WERI-Rb-1 (cell line): Measurements from ENCODE around the gene MFSD11.
A peak's percentile ranks its signal among the peaks of the same experiment; 100 is the strongest.
"Not testable (repeated sequence)": the region's sequence is repeated elsewhere in the genome, so short reads cannot be mapped to it uniquely, and the experiment has no call there.

Experiments
- DNase-seq: peaks from one replicate; pipeline ENCODE4 v3.0.0-alpha.2; 2020
- H3K27ac ChIP-seq: fragments of 250-450 bp; sonication (Bioruptor Pico); 2 replicates; pipeline ENCODE4 v1.5.1; 2020; ENCODE audit warnings: mild to moderate bottlenecking, moderate library complexity
- H3K27me3 ChIP-seq: fragments of 250-450 bp; sonication (Bioruptor Pico); 2 replicates; pipeline ENCODE4 v1.5.1; 2021; ENCODE audit warnings: mild to moderate bottlenecking, low read depth, moderate library complexity; ENCODE audit not compliant: insufficient read depth, severe bottlenecking
- H3K36me3 ChIP-seq: fragments of 250-450 bp; sonication (Bioruptor Pico); 2 replicates; pipeline ENCODE4 v1.5.1; 2020; ENCODE audit warnings: mild to moderate bottlenecking, moderate library complexity
- H3K4me3 ChIP-seq: 2 replicates; pipeline ENCODE4 v1.5.1; 2011; ENCODE audit warnings: low read depth, mild to moderate bottlenecking, control low read depth, low read length
- H3K9me3 ChIP-seq: fragments of 250-450 bp; sonication (Bioruptor Pico); 2 replicates; pipeline ENCODE4 v1.5.1; 2021; ENCODE audit warnings: mild to moderate bottlenecking, moderate library complexity; ENCODE audit not compliant: severe bottlenecking
- TF ChIP-seq, protein P1 (sequence below): IDR thresholded peaks from 2 replicates; pipeline ENCODE4 v1.5.1; 2011; ENCODE audit warnings: low read depth, mild to moderate bottlenecking, control low read depth, inconsistent platforms, low read length

Gene MFSD11

DNA sequence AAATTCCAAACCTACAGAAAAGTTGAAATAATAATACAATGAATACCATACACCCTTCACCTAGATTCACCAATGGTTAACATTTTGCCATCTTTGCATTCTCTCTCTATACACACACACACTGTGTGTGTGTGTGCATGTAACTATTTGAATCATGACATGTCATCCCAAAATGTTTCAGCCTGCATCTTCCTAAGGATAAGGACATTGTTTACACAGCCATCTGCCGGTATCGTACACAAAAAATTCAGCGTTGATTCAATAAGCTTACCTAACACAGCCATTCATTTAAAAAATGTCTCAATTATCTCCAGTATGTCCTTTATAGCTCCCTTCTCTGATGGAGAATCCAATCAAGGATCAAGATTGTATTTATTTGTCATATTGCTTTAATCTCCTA, 31.1 kb upstream of the MFSD11 start:
- DNase-seq = no peak
- TF ChIP-seq, protein P1, sequence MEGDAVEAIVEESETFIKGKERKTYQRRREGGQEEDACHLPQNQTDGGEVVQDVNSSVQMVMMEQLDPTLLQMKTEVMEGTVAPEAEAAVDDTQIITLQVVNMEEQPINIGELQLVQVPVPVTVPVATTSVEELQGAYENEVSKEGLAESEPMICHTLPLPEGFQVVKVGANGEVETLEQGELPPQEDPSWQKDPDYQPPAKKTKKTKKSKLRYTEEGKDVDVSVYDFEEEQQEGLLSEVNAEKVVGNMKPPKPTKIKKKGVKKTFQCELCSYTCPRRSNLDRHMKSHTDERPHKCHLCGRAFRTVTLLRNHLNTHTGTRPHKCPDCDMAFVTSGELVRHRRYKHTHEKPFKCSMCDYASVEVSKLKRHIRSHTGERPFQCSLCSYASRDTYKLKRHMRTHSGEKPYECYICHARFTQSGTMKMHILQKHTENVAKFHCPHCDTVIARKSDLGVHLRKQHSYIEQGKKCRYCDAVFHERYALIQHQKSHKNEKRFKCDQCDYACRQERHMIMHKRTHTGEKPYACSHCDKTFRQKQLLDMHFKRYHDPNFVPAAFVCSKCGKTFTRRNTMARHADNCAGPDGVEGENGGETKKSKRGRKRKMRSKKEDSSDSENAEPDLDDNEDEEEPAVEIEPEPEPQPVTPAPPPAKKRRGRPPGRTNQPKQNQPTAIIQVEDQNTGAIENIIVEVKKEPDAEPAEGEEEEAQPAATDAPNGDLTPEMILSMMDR = no peak
- Histone ChIP-seq H3K4me3 (no peak overlapping the region), H3K9me3 (no peaks in the 10 kb centered on the region), H3K36me3 (peaks cover 5% of the 10 kb centered on the region), H3K27ac (no peak overlapping the region), H3K27me3 (no peaks in the 10 kb centered on the region)

DNA sequence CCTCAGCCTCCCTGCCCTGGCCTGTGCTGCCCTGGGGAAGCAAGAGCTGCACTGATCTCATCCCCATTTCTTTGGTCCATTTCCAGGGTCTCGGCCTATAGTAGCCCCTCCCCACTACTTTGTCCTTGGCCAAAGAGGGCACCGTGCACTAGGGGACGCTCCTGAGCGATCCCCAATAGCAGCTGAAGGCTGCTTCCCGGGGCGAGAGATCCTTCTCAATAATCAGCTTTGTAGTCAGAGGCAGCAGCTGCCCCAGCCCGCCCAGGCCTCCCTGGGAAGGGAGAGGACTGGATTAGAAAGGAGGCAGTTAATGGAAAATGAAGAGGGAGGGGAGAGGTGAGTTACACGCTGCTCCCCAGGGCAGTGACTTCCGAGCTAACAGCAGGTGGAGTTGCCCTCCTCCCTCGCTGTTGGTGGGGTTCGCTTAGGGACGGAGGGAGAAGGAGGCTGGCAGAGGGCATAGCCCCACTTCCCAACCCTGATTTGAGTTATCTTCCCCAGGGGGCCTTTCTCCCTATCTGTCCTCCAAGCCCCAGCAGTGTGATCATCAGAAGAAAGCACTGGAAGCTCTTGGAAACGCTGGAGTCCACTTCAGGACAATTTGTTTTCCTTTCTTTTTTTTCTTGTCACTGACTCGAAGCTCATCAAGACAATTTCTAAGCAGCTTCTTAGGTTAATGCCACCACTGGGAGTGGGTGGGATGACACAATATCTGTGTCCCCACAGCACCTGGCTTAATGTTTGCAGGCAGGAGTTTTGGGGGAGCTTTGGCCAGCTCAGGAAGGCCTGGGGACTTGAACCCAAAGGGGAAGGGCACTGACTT, 29.7 kb upstream of the MFSD11 start:
- TF ChIP-seq, protein P1 = peak; percentile 95
- peak overlapping the region; percentile 67 for H3K4me3 ChIP-seq
- DNase-seq = peak; percentile 98
- peaks cover 13% of the 10 kb centered on the region for H3K36me3 ChIP-seq
- no peaks in the 10 kb centered on the region for H3K27me3 ChIP-seq
- H3K27ac ChIP-seq = peak overlapping the region; percentile 78
- no peaks in the 10 kb centered on the region for H3K9me3 ChIP-seq

DNA sequence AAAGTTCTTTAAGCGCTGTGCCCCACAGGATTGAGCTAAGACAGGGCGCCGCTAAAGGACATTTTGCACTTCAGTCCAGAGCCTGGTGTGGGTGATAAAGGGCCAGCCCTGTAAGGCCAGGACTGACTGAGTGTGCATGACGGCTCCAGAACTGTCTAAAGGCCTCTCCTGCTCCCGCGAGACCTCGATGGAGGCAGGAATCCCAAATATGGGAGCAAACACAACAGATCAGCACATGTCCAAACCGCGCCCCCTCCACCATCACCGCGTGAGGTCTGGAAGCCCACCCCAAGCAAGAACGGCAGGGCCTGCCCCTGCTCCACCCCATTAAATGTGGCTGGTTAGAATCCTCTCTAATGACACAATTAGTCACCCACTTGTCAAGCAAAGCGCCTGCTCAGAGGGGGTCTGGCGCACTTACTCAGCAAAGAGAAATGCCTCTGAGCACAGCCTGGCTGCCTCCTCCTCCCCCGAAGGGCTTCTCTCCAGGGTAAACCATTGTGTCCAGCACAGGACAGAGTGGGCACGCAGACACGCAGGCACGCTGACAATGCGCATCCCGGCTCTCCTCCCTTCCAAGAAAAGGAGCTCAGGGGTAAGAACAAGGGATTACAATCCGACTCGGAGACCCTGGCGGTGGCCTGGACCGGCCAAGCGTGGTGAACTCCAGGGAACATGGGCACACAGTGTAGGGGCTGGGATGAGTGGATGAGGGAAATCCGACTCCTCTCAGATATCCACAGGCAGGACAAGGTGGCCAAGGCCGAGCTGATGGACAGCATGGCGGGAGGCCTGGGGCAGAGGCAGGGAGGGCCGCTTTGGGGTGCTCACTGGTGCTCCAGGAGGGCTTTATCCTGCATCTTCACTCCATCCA, 28.6 kb upstream of the MFSD11 start:
- H3K27ac ChIP-seq = peak overlapping the region; percentile 78
- DNase-seq = peak; percentile 70
- TF ChIP-seq, protein P1 = no peak
- no peaks in the 10 kb centered on the region for H3K27me3 ChIP-seq
- peaks cover 23% of the 10 kb centered on the region for H3K36me3 ChIP-seq
- no peaks in the 10 kb centered on the region for H3K9me3 ChIP-seq
- H3K4me3 ChIP-seq = peak overlapping the region; percentile 67

DNA sequence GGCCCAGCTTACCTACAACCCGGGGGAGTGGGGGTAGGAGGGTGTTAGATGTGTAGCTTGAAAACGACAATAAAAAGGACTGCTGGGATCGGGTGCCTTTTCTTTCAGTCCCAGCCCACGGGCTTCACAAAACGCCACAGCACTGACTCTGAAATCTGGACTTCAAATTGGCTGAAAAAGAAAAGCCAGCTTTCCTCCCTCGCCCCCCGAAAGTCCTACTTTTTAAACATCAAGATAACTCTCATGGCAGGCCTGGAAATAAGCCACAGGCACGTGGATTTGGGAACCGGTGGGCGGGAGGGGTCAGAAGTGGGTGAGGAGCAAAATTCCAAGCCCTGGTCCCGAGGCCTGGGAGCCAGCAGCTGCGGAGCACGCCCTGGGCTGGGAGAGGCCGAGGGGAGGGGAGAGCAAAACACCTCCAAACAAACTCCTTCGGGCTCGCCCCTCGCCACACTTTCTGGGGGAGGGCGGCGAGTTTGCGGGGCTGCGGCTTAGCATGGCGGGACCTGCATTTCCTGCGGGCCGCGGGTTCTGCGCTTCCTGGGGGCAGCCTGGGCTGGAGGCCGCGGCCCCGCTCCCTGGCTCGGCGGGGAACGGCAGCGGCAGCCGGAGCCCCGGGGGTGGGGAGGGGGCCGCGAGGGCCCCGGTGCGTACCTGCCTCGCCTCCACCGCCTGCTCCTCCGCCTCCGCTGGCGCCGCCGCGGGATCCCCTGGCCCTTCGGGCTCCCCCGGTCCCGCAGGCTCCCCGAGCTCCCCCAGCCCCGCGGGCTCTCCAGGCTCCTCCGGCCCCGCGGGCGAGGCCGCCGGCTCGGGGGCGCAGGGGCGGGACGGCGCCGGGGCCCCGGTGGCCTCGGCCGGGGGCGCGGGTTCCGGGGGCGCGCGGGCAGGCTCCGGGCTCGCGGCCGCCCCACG, 27.7 kb upstream of the MFSD11 start:
- not testable (repeated sequence) for DNase-seq

DNA sequence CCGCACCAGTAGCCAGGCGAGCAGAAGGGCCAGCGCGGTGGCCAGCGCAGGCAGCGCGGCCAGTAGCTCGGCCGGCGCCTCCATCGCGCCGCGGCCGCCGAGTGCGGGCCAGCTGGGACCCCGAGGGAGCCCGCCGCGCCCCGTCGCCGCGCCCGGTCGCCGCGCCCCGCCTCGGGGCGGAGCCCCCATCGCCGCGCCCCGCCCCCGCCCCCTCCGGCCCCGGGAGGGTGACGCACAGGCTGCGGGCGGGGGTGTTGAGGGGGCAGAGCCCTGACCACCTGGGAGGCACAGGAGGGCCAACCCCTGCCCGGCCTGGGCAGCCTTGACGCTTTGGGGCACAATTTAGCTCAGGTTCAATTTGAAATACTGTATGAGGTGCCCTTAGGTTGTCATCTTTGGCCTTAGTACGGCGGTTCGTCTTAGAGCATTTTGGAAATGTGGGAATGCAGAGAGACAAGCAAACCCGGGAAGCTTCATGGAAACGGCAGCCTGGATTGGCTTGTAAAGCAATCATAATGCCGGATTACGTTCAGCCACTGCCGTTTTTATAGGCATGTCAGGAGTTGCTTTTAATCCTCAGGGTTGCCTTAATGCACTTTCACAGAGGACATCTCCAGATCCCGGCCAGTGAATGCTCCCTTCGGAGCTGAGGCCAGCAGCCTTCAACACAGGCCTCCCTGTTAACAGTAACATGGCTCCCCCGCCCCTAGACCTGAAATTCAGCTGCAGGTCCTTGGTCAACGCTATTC, 26.9 kb upstream of the MFSD11 start, which contains the start of gene MXRA7:
TSS of gene MXRA7 (minus strand) at position 103 of the 749 bp plus-strand sequence. CDS start at position 84, 19 bp downstream.
- H3K27ac ChIP-seq = peak within 1 kb of the TSS; percentile 91
- peak within 1 kb of the TSS; percentile 67 for H3K4me3 ChIP-seq
- peaks cover 38% of the 10 kb centered on the region for H3K36me3 ChIP-seq
- peak; percentile 92 for DNase-seq
- TF ChIP-seq, protein P1 = no peak
- no peaks in the 10 kb centered on the region for H3K9me3 ChIP-seq
- no peaks in the 10 kb centered on the region for H3K27me3 ChIP-seq

More for the DNA sequence above, 27.7 kb upstream of the MFSD11 start:
- Histone ChIP-seq H3K4me3 (peak overlapping the region; percentile 67), H3K27ac (peak overlapping the region; percentile 78), H3K36me3 (peaks cover 30% of the 10 kb centered on the region)
- not testable (repeated sequence) for H3K27me3 ChIP-seq, H3K9me3 ChIP-seq

DNA sequence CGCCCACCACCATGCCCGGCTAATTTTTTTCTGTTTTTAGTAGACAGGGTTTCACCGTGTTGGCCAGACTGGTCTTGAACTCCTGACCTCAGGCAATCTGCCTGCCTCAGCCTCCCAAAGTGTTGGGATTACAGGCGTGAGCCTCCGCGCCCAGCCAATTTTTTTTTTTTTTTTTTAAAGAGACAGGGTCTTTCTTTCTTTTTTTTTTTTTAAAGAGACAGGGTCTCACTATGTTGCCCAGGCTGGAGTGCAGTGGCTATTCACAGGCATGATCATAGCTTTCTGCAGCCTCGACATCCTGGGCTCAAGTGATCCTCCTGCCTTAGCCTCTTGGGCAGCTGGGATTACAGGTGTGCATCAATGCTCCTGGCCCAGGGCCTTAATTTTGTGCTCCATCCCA, 25.6 kb upstream of the MFSD11 start:
- DNase-seq, H3K27me3 ChIP-seq, H3K4me3 ChIP-seq, H3K9me3 ChIP-seq: not testable (repeated sequence)
- H3K36me3 ChIP-seq = peaks cover 46% of the 10 kb centered on the region
- peak overlapping the region; percentile 91 for H3K27ac ChIP-seq
